Type B pancreatic cell (in vitro differentiated cells): ENCODE data around the gene RNF144B. TPM values are rescaled to one million over a fixed set of nuclear protein-coding genes. Genes with fewer than 3 reads are reported as not detected.

Experiments
- DNase-seq: peaks from one replicate; pipeline ENCODE4 v3.0.0; 2021; ENCODE audit warnings: mixed read lengths; ENCODE audit not compliant: unreplicated experiment; ENCODE audit errors: extremely low spot score
- H3K27ac Mint-ChIP-seq: 2 replicates; pipeline ENCODE4 v1.8.0; 2021; ENCODE audit warnings: mild to moderate bottlenecking, mixed read lengths
- H3K27me3 Mint-ChIP-seq: 2 replicates; pipeline ENCODE4 v1.8.0; 2021; ENCODE audit warnings: mixed read lengths
- H3K36me3 Mint-ChIP-seq: 2 replicates; pipeline ENCODE4 v1.8.0; 2021; ENCODE audit warnings: mixed read lengths
- H3K4me1 Mint-ChIP-seq: one replicate; pipeline ENCODE4 v1.8.0; 2021; ENCODE audit warnings: mixed read lengths; ENCODE audit not compliant: unreplicated experiment
- H3K4me3 Mint-ChIP-seq: 2 replicates; pipeline ENCODE4 v1.8.0; 2021; ENCODE audit warnings: mild to moderate bottlenecking, mixed read lengths
- H3K9me3 Mint-ChIP-seq: 2 replicates; pipeline ENCODE4 v1.8.0; 2021; ENCODE audit warnings: mixed read lengths
- CTCF ChIP-seq: fragments of 200-600 bp; sonication (generic); conservative IDR thresholded peaks from 2 replicates; pipeline ENCODE4 v1.5.0; 2021; ENCODE audit warnings: antibody characterized with exemption, mild to moderate bottlenecking
- long read RNA-seq: library from polyadenylated mRNA; unstranded; transcript quantifications from one replicate; pipeline ENCODE4 v2.0.0, GENCODE V29; 2020
- total RNA-seq: library from RNA; stranded (reverse); gene quantifications from 2 replicates; pipeline ENCODE4 v1.2.1, GENCODE V29; 2021; ENCODE audit warnings: low replicate concordance

Gene RNF144B
- 10.8 and 19.4 TPM in 2 replicates for total RNA-seq
- long read RNA-seq, full-length matches to known transcripts = 6 of 16 reads
- long read RNA-seq, partial matches to known transcripts = 1 of 16 reads
- long read RNA-seq, other reads (novel, unspliced or antisense) = 9 of 16 reads

- peaks cover 9% of the 10 kb centered on the region for H3K27me3 Mint-ChIP-seq
- peak within 1 kb of the TSS; percentile 94 for H3K4me3 Mint-ChIP-seq
- peak within 1 kb of the TSS; percentile 83 for H3K27ac Mint-ChIP-seq
- H3K4me1 Mint-ChIP-seq = peaks cover 17% of the 10 kb centered on the region
- no peaks in the 10 kb centered on the region for H3K9me3 Mint-ChIP-seq
- H3K36me3 Mint-ChIP-seq = no peaks in the 10 kb centered on the region
- no peak for TF ChIP-seq CTCF
- DNase-seq = peak; percentile 71
These were observed at the start of gene RNF144B for GRCh38 chr6:18387061-18387721. RNF144B (plus strand) TSS chr6:18387350; CDS start chr6:18399535, 12,185 bp downstream.

DNA sequence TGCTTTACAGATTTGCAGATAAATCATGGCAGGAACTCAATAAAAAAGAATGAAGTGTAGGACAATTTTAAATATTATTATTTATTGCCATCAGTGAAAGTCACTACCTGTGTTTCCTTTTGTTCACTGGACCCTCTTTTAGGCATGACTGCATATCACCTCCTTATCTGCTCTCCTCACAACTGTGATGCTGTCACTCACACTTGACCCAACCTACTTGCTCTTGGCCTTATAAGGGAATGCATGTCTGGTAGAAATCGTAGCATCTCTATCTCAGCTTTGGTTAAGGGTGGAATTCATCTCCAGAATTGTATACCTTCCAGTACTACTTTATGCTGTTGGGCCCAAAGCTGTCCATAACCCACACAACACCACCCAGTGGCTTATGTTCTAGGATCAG, 47.6 kb upstream of the RNF144B start:
- H3K9me3 Mint-ChIP-seq = no peaks in the 10 kb centered on the region
- H3K36me3 Mint-ChIP-seq = no peaks in the 10 kb centered on the region
- no peaks in the 10 kb centered on the region for H3K27me3 Mint-ChIP-seq
- no peak for DNase-seq
- no peak overlapping the region for H3K27ac Mint-ChIP-seq
- H3K4me3 Mint-ChIP-seq = no peak overlapping the region
- TF ChIP-seq CTCF = no peak
- H3K4me1 Mint-ChIP-seq = peaks cover 6% of the 10 kb centered on the region

GRCh38 chr6:18340781-18341551, 46.2 kb upstream of the RNF144B start:
- Mint-ChIP-seq H3K4me3 (no peak overlapping the region), H3K27me3 (no peaks in the 10 kb centered on the region), H3K4me1 (peaks cover 6% of the 10 kb centered on the region), H3K36me3 (no peaks in the 10 kb centered on the region), H3K27ac (peak overlapping the region; percentile 98), H3K9me3 (no peaks in the 10 kb centered on the region)
- no peak for DNase-seq
- no peak for TF ChIP-seq CTCF

- Mint-ChIP-seq H3K27me3 (no peaks in the 10 kb centered on the region), H3K27ac (peak overlapping the region; percentile 98), H3K4me1 (peaks cover 6% of the 10 kb centered on the region), H3K9me3 (no peaks in the 10 kb centered on the region), H3K36me3 (no peaks in the 10 kb centered on the region), H3K4me3 (no peak overlapping the region)
- DNase-seq = no peak
- no peak for TF ChIP-seq CTCF
These were observed 44.9 kb upstream of the RNF144B start for GRCh38 chr6:18342223-18342622.

DNA sequence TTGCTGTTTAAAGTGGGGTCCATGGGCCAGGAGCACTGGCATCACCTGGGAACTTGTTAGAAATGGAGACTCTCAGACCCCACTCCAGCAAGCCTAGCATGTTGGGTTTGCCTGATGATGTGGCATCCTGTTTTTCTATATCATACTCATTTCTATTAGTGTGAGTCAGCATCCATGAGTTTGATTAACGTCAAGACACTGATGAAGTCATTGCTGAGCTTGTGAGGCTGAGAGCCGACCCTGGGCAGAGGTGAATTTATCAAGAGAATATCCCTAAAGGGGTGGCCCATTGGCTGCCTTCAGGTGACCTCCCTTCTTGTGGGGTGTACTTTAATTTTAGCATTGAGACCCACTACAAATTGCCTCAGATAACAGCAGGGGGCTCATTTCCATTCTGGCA, 43.4 kb upstream of the RNF144B start:
- Mint-ChIP-seq H3K4me3 (peak overlapping the region; percentile 54), H3K36me3 (no peaks in the 10 kb centered on the region), H3K4me1 (peaks cover 15% of the 10 kb centered on the region), H3K27me3 (no peaks in the 10 kb centered on the region), H3K9me3 (no peaks in the 10 kb centered on the region), H3K27ac (peak overlapping the region; percentile 98)
- DNase-seq = no peak
- TF ChIP-seq CTCF = no peak
